K562 (cell line): ENCODE data around the gene CLNK. TPM values are rescaled to one million over a fixed set of nuclear protein-coding genes. Genes with fewer than 3 reads are reported as not detected.

Source experiments
- CCNT2 ChIP-seq: IDR thresholded peaks from 2 replicates; pipeline ENCODE4 v1.6.1; 2011; ENCODE audit warnings: borderline replicate concordance, low read depth, mild to moderate bottlenecking, moderate library complexity, mixed read lengths, low read length; ENCODE audit not compliant: insufficient read length; ENCODE audit errors: extremely low read depth
- DPF2 ChIP-seq: fragments of 450-650 bp; IDR thresholded peaks from 2 replicates; pipeline ENCODE4 v1.6.1; 2016
- KDM5B ChIP-seq: fragments of 200-600 bp; sonication (generic); IDR thresholded peaks from 2 replicates; pipeline ENCODE4 v1.6.1; 2012; ENCODE audit warnings: low read depth, mild to moderate bottlenecking, moderate library complexity, low read length, control low read depth, inconsistent platforms; ENCODE audit not compliant: insufficient replicate concordance
- SAP30 ChIP-seq: fragments of 200-600 bp; sonication (generic); IDR thresholded peaks from 2 replicates; pipeline ENCODE4 v1.6.1; 2012; ENCODE audit warnings: borderline replicate concordance, low read depth, mild to moderate bottlenecking, moderate library complexity, low read length, control low read depth, inconsistent platforms; ENCODE audit not compliant: insufficient read depth, poor library complexity, severe bottlenecking
- TRIM28 ChIP-seq: fragments of 450-650 bp; IDR thresholded peaks from 2 replicates; pipeline ENCODE4 v1.6.1; 2017
- ZNF764 ChIP-seq: fragments of 250-450 bp; sonication (Bioruptor Pico); IDR thresholded peaks from 2 replicates; pipeline ENCODE4 v1.4.0; 2020; ENCODE audit warnings: low read depth, mild to moderate bottlenecking, moderate library complexity
- polyA plus RNA-seq, 8 experiments: library from polyadenylated mRNA; depleted of rRNA in 4 of 8; stranded (reverse) in 5 of 8; unstranded in 3 of 8; fragments of >200 nt; fragmentation: Nextera tagmentation in 2 of 8; fragmentation: Illumina TruSeq in 1 of 8; extraction: Ambion mirVana in 2 of 8; extraction: Trizol in 1 of 8; gene quantifications; 2 replicates each; pipeline versions ENCODE4 v1.2.1 to v1.2.3, GENCODE V29; 2011 to 2014; ENCODE audit warnings: inconsistent platforms in 1 of 8, missing spikeins in 1 of 8
- total RNA-seq, 7 experiments: library from RNA; depleted of rRNA in 6 of 7; stranded (reverse); fragments of >200 nt in 6 of 7; fragmentation: Illumina TruSeq in 2 of 7; extraction: Trizol in 2 of 7; gene quantifications; 2 replicates each; pipeline versions ENCODE4 v1.2.1 to v1.2.3, GENCODE V29; 2011 to 2021; ENCODE audit warnings: low replicate concordance in 1 of 7
- TF ChIP-seq, protein P1 (sequence below): fragments of 450-650 bp; IDR thresholded peaks from 2 replicates; pipeline ENCODE4 v1.6.1; 2016; ENCODE audit warnings: mild to moderate bottlenecking, moderate library complexity
- TF ChIP-seq, protein P2 (sequence below): fragments of 450-650 bp; IDR thresholded peaks from 2 replicates; pipeline ENCODE4 v1.6.1; 2016; ENCODE audit warnings: borderline replicate concordance
- TF ChIP-seq, protein P3 (sequence below): fragments of 450-650 bp; IDR thresholded peaks from 2 replicates; pipeline ENCODE4 v1.6.1; 2014; ENCODE audit warnings: low read depth, mild to moderate bottlenecking, moderate library complexity, borderline replicate concordance
- TF ChIP-seq, protein P4 (sequence below), 2 experiments: fragments of 250-450 bp in 1 of 2; fragments of 450-650 bp in 1 of 2; sonication (Bioruptor Pico) in 1 of 2; IDR thresholded peaks; 2 replicates each; pipeline versions ENCODE4 v1.6.1 to v1.8.0; 2016 to 2021; ENCODE audit warnings: mild to moderate bottlenecking in 2 of 2, moderate library complexity in 2 of 2, missing compliant biosample characterization in 1 of 2, missing genetic modification characterization in 1 of 2

Gene CLNK
- total and polyA plus RNA-seq, 9 of the 15 experiments (the other 6 are each of a cell fraction or from before 2014, with no cell fraction given): not detected

DNA sequence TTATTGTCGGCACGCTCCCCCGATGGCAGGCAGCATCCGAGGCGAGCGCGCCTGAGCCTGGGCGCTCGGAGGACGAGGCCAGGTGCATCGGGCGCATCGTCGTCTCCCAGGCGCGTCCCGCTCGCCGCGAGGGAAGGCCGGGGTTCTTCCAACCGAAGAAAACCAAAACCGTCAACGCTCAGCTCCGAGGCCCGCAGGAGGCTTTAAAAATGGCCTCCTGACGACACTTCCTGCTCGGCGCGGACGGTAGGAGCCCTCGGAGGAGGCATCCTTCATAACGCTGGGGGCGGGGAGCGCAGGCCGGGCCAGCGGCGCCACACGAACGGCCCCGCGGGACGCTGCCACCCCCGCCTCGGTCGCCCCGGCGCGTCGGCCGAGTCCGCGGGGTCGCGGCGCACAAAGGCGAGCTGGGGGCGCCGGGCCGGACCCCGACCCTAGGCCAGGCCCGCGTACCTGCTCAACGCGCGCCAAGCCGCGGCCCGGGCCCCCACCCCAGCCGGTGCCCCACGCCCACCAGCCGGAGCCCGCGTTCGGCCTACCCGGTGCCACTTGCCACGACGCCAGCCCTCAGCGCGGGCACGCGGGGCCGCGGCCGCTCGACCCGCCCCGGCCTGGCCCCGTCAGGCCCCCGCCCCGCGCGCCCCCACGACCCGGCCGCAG is 227.8 kb downstream of the CLNK start (continued):
- TF ChIP-seq, protein P1, sequence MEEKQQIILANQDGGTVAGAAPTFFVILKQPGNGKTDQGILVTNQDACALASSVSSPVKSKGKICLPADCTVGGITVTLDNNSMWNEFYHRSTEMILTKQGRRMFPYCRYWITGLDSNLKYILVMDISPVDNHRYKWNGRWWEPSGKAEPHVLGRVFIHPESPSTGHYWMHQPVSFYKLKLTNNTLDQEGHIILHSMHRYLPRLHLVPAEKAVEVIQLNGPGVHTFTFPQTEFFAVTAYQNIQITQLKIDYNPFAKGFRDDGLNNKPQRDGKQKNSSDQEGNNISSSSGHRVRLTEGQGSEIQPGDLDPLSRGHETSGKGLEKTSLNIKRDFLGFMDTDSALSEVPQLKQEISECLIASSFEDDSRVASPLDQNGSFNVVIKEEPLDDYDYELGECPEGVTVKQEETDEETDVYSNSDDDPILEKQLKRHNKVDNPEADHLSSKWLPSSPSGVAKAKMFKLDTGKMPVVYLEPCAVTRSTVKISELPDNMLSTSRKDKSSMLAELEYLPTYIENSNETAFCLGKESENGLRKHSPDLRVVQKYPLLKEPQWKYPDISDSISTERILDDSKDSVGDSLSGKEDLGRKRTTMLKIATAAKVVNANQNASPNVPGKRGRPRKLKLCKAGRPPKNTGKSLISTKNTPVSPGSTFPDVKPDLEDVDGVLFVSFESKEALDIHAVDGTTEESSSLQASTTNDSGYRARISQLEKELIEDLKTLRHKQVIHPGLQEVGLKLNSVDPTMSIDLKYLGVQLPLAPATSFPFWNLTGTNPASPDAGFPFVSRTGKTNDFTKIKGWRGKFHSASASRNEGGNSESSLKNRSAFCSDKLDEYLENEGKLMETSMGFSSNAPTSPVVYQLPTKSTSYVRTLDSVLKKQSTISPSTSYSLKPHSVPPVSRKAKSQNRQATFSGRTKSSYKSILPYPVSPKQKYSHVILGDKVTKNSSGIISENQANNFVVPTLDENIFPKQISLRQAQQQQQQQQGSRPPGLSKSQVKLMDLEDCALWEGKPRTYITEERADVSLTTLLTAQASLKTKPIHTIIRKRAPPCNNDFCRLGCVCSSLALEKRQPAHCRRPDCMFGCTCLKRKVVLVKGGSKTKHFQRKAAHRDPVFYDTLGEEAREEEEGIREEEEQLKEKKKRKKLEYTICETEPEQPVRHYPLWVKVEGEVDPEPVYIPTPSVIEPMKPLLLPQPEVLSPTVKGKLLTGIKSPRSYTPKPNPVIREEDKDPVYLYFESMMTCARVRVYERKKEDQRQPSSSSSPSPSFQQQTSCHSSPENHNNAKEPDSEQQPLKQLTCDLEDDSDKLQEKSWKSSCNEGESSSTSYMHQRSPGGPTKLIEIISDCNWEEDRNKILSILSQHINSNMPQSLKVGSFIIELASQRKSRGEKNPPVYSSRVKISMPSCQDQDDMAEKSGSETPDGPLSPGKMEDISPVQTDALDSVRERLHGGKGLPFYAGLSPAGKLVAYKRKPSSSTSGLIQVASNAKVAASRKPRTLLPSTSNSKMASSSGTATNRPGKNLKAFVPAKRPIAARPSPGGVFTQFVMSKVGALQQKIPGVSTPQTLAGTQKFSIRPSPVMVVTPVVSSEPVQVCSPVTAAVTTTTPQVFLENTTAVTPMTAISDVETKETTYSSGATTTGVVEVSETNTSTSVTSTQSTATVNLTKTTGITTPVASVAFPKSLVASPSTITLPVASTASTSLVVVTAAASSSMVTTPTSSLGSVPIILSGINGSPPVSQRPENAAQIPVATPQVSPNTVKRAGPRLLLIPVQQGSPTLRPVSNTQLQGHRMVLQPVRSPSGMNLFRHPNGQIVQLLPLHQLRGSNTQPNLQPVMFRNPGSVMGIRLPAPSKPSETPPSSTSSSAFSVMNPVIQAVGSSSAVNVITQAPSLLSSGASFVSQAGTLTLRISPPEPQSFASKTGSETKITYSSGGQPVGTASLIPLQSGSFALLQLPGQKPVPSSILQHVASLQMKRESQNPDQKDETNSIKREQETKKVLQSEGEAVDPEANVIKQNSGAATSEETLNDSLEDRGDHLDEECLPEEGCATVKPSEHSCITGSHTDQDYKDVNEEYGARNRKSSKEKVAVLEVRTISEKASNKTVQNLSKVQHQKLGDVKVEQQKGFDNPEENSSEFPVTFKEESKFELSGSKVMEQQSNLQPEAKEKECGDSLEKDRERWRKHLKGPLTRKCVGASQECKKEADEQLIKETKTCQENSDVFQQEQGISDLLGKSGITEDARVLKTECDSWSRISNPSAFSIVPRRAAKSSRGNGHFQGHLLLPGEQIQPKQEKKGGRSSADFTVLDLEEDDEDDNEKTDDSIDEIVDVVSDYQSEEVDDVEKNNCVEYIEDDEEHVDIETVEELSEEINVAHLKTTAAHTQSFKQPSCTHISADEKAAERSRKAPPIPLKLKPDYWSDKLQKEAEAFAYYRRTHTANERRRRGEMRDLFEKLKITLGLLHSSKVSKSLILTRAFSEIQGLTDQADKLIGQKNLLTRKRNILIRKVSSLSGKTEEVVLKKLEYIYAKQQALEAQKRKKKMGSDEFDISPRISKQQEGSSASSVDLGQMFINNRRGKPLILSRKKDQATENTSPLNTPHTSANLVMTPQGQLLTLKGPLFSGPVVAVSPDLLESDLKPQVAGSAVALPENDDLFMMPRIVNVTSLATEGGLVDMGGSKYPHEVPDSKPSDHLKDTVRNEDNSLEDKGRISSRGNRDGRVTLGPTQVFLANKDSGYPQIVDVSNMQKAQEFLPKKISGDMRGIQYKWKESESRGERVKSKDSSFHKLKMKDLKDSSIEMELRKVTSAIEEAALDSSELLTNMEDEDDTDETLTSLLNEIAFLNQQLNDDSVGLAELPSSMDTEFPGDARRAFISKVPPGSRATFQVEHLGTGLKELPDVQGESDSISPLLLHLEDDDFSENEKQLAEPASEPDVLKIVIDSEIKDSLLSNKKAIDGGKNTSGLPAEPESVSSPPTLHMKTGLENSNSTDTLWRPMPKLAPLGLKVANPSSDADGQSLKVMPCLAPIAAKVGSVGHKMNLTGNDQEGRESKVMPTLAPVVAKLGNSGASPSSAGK: peak; percentile 89
- TF ChIP-seq TRIM28 (no peak), KDM5B (no peak), DPF2 (no peak), CCNT2 (peak; percentile 33), SAP30 (peak; percentile 62), ZNF764 (CRISPR knock-in tag) (no peak)
- TF ChIP-seq, protein P2, sequence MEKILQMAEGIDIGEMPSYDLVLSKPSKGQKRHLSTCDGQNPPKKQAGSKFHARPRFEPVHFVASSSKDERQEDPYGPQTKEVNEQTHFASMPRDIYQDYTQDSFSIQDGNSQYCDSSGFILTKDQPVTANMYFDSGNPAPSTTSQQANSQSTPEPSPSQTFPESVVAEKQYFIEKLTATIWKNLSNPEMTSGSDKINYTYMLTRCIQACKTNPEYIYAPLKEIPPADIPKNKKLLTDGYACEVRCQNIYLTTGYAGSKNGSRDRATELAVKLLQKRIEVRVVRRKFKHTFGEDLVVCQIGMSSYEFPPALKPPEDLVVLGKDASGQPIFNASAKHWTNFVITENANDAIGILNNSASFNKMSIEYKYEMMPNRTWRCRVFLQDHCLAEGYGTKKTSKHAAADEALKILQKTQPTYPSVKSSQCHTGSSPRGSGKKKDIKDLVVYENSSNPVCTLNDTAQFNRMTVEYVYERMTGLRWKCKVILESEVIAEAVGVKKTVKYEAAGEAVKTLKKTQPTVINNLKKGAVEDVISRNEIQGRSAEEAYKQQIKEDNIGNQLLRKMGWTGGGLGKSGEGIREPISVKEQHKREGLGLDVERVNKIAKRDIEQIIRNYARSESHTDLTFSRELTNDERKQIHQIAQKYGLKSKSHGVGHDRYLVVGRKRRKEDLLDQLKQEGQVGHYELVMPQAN: no peak
- TF ChIP-seq, protein P3, sequence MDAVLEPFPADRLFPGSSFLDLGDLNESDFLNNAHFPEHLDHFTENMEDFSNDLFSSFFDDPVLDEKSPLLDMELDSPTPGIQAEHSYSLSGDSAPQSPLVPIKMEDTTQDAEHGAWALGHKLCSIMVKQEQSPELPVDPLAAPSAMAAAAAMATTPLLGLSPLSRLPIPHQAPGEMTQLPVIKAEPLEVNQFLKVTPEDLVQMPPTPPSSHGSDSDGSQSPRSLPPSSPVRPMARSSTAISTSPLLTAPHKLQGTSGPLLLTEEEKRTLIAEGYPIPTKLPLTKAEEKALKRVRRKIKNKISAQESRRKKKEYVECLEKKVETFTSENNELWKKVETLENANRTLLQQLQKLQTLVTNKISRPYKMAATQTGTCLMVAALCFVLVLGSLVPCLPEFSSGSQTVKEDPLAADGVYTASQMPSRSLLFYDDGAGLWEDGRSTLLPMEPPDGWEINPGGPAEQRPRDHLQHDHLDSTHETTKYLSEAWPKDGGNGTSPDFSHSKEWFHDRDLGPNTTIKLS: no peak; the same call in 1 of the 2 replicates
- TF ChIP-seq, protein P4, sequence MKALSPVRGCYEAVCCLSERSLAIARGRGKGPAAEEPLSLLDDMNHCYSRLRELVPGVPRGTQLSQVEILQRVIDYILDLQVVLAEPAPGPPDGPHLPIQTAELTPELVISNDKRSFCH (CRISPR knock-in tag; IDR thresholded peaks at IDR 0.05): no peak
- TF ChIP-seq, protein P4 (tag; IDR thresholded peaks at IDR 0.05): no peak
